ENCODE data around the gene KLHL33.

DNA sequence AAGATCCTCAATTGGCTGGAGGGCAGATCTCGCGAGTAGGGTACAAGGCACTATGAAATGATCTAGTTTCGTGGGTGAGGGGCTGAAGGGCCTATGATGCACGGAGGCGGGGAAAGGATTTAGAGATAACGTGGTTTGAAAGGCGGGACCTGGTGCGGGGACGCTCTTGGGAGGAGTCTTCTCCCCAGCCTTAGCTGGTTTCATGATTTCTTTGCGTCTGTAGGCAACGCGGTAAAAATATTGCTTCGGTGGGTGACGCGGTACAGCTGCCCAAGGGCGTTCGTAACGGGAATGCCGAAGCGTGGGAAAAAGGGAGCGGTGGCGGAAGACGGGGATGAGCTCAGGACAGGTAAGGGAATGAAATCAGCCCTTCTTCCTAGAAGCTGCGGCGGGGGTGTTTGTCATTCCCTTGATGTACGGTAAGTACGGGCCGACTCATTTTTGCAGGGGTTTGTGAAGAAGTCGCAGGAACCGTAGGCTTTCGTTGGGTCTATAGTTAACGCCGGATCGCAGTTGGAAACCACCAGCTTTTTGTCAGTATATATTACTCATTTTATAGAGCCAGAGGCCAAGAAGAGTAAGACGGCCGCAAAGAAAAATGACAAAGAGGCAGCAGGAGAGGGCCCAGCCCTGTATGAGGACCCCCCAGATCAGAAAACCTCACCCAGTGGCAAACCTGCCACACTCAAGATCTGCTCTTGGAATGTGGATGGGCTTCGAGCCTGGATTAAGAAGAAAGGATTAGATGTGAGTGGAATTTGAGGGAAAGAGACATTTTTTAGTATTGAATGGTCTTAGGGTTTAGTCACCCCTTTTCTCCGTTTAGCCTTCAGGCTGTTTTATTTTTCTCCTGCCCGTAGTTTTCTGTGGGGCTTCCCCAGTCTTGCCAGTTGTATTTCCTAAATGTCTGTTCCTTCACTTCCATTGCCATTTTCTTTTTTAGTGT, 19.7 kb upstream of the KLHL33 start:
- TF ChIP-seq, protein P1, sequence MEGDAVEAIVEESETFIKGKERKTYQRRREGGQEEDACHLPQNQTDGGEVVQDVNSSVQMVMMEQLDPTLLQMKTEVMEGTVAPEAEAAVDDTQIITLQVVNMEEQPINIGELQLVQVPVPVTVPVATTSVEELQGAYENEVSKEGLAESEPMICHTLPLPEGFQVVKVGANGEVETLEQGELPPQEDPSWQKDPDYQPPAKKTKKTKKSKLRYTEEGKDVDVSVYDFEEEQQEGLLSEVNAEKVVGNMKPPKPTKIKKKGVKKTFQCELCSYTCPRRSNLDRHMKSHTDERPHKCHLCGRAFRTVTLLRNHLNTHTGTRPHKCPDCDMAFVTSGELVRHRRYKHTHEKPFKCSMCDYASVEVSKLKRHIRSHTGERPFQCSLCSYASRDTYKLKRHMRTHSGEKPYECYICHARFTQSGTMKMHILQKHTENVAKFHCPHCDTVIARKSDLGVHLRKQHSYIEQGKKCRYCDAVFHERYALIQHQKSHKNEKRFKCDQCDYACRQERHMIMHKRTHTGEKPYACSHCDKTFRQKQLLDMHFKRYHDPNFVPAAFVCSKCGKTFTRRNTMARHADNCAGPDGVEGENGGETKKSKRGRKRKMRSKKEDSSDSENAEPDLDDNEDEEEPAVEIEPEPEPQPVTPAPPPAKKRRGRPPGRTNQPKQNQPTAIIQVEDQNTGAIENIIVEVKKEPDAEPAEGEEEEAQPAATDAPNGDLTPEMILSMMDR (conservative IDR thresholded peaks at IDR 0.05; ENCODE audit: low read depth, low read length), result no peak
- TF ChIP-seq EZH2 (IDR thresholded peaks at IDR 0.05; ENCODE audit: low read length, unreplicated experiment), result no peak
